HCT116 (cell line): ENCODE data around the gene CUL5. TPM values are rescaled to one million over a fixed set of nuclear protein-coding genes. Genes with fewer than 3 reads are reported as not detected.

Source experiments
- ATAC-seq: fragments of 200-7000 bp; cut with Tn5 transposase; 2 replicates; pipeline ENCODE4 v1.9.1; 2020; ENCODE audit warnings: mild to moderate bottlenecking, moderate library complexity
- BruUV-seq: library from RNA; stranded (reverse); fragments of 400-500 nt; replicated peaks from 2 replicates; lab custom pipeline; 2021; lab: Mats Ljungman, UMichigan
- CTCF ChIA-PET: fragments of 300-600 bp; sonication (Branson Sonifier 250); formaldehyde crosslinking; loops from one replicate; lab custom pipeline; 2021; ENCODE audit warnings: antibody characterized with exemption; lab: Charles Lee
- POLR2A ChIA-PET: fragments of 300-600, 350-600 bp; sonication (Branson Sonifier 250); formaldehyde crosslinking; loops from one replicate; lab custom pipeline; 2021; ENCODE audit warnings: antibody characterized with exemption; lab: Charles Lee
- RAD21 ChIA-PET, 2 experiments: fragments of 300-600 bp; sonication (Branson Sonifier 250); formaldehyde crosslinking; loops; one replicate each; lab custom pipeline; 2023; ENCODE audit warnings: low total read pairs in 2 of 2; ENCODE audit not compliant: uncharacterized antibody in 2 of 2, unreplicated experiment in 2 of 2, low non-redundant PET in 1 of 2; lab: Charles Lee
- DNase-seq: peaks from one replicate; pipeline ENCODE4 v3.0.0-alpha.2; 2010; ENCODE audit warnings: low read depth, low spot score
- H2AFZ ChIP-seq: fragments of 200-600 bp; shearing (Covaris generic), sonication (generic); 2 replicates; pipeline ENCODE4 v1.6.1; 2017; ENCODE audit warnings: low read depth, mixed run types, mixed read lengths, antibody characterized with exemption, low read length; ENCODE audit not compliant: poor library complexity, severe bottlenecking
- H3K27ac ChIP-seq: 2 replicates; pipeline ENCODE4 v1.5.1; 2012; ENCODE audit warnings: low read depth, low read length
- H3K27me3 ChIP-seq: fragments of 200-600 bp; sonication (generic); 2 replicates; pipeline ENCODE4 v1.6.1; 2016; ENCODE audit warnings: mixed run types, low read length, mixed read lengths; ENCODE audit not compliant: insufficient read depth
- H3K36me3 ChIP-seq, 2 experiments: fragments of 200-500 bp in 1 of 2; fragments of 200-600 bp in 1 of 2; sonication (Bioruptor generic) in 1 of 2; sonication (generic) in 1 of 2; 2 replicates each; pipeline versions ENCODE4 v1.5.1 to v1.6.1; 2014 to 2016; ENCODE audit warnings: low read length in 2 of 2, inconsistent platforms in 1 of 2, mixed read lengths in 1 of 2, mixed run types in 1 of 2; ENCODE audit not compliant: insufficient read depth in 2 of 2, control insufficient read depth in 1 of 2
- H3K4me1 ChIP-seq, 2 experiments: fragments of 200-600 bp in 1 of 2; sonication (generic) in 1 of 2; 2 replicates each; pipeline versions ENCODE4 v1.5.1 to v1.6.1; 2012 to 2017; ENCODE audit warnings: low read length in 2 of 2, inconsistent platforms in 1 of 2, mild to moderate bottlenecking in 1 of 2, mixed read lengths in 1 of 2, mixed run types in 1 of 2, moderate library complexity in 1 of 2; ENCODE audit not compliant: insufficient read depth in 2 of 2, control insufficient read depth in 1 of 2
- H3K4me2 ChIP-seq: fragments of 200-600 bp; sonication (generic); 2 replicates; pipeline ENCODE4 v1.6.1; 2017; ENCODE audit warnings: mixed run types, low read length, mixed read lengths
- H3K4me3 ChIP-seq, 2 experiments: fragments of 200-600 bp in 1 of 2; sonication (generic) in 1 of 2; replicated peaks in 1 of 2; 2 replicates each; pipeline ENCODE4 v1.5.1; 2011 to 2016; ENCODE audit warnings: low read length in 2 of 2, control low read depth in 1 of 2, low read depth in 1 of 2, mild to moderate bottlenecking in 1 of 2, mixed read lengths in 1 of 2, mixed run types in 1 of 2
- H3K79me2 ChIP-seq: fragments of 200-600 bp; sonication (generic); 2 replicates; pipeline ENCODE4 v1.6.1; 2017; ENCODE audit warnings: mild to moderate bottlenecking, mixed run types, low read length, moderate library complexity, mixed read lengths; ENCODE audit not compliant: insufficient read depth
- H3K9ac ChIP-seq: fragments of 200-600 bp; sonication (generic); 2 replicates; pipeline ENCODE4 v1.6.1; 2016; ENCODE audit warnings: low read length, mixed read lengths
- H3K9me2 ChIP-seq: fragments of 200-600 bp; sonication (generic), shearing (Covaris generic); 2 replicates; pipeline ENCODE4 v1.6.1; 2017; ENCODE audit warnings: mixed run types, mild to moderate bottlenecking, moderate library complexity; ENCODE audit not compliant: insufficient read depth
- H3K9me3 ChIP-seq, 2 experiments: fragments of 200-500 bp in 1 of 2; fragments of 200-600 bp in 1 of 2; sonication (Bioruptor generic) in 1 of 2; sonication (generic) in 1 of 2; 2 replicates each; pipeline ENCODE4 v1.6.1; 2014 to 2017; ENCODE audit warnings: low read length in 2 of 2, mixed read lengths in 2 of 2, inconsistent platforms in 1 of 2, low read depth in 1 of 2, mild to moderate bottlenecking in 1 of 2, mixed run types in 1 of 2, moderate library complexity in 1 of 2; ENCODE audit not compliant: control insufficient read depth in 1 of 2, insufficient read depth in 1 of 2
- H4K20me1 ChIP-seq: fragments of 200-600 bp; sonication (generic), shearing (Covaris generic); 2 replicates; pipeline ENCODE4 v1.6.1; 2017; ENCODE audit warnings: mixed run types, mild to moderate bottlenecking, moderate library complexity; ENCODE audit not compliant: insufficient read depth
- EGR1 ChIP-seq: IDR thresholded peaks from 2 replicates; pipeline ENCODE4 v1.6.1; 2012; ENCODE audit warnings: low read depth
- EZH2 ChIP-seq: fragments of 200-600 bp; sonication (generic); IDR thresholded peaks from 2 replicates; pipeline ENCODE4 v1.6.1; 2017; ENCODE audit warnings: antibody characterized with exemption, mixed run types
- JUND ChIP-seq: IDR thresholded peaks from 2 replicates; pipeline ENCODE4 v1.6.1; 2012
- MAX ChIP-seq: IDR thresholded peaks from 2 replicates; pipeline ENCODE4 v1.6.1; 2012
- SIN3A ChIP-seq: IDR thresholded peaks from 2 replicates; pipeline ENCODE4 v1.6.1; 2012; ENCODE audit warnings: low read depth
- SRF ChIP-seq: IDR thresholded peaks from 2 replicates; pipeline ENCODE4 v1.6.1; 2012; ENCODE audit warnings: low read depth
- TCF7L2 ChIP-seq: IDR thresholded peaks from 2 replicates; pipeline ENCODE4 v1.7.0; 2011; ENCODE audit warnings: borderline replicate concordance, inconsistent platforms; ENCODE audit not compliant: insufficient read depth, insufficient read length; ENCODE audit errors: extremely low read depth
- ZFX ChIP-seq: fragments of 450-650 bp; IDR thresholded peaks from 2 replicates; pipeline ENCODE4 v1.6.1; 2017
- ZNF274 ChIP-seq: fragments of 200-500 bp; sonication (Bioruptor generic); IDR thresholded peaks from 2 replicates; pipeline ENCODE4 v1.6.1; 2014; ENCODE audit warnings: mild to moderate bottlenecking, low read depth, low read length, inconsistent platforms
- intact Hi-C: fragments of 100-400 bp; cut with micrococcal nuclease; formaldehyde crosslinking; loops from 2 replicates; pipeline ENCODE4 v1.10.0; 2022
- total RNA-seq: library from RNA; stranded (reverse); gene quantifications from one replicate; pipeline ENCODE4 v1.2.1, GENCODE V29; 2021; ENCODE audit not compliant: unreplicated experiment

CUL5 gene
- total RNA-seq, 1 experiment from 2014 or later, result 41.9 TPM

- TF ChIP-seq ZNF274 (no peak), EGR1 (no peak), ZFX (peak; percentile 97), MAX (peak; percentile 87)
Measured at GRCh38 chr11:108121274-108122155, 112.8 kb downstream of the CUL5 start, which contains the start of gene ACAT1 (continued).

DNA sequence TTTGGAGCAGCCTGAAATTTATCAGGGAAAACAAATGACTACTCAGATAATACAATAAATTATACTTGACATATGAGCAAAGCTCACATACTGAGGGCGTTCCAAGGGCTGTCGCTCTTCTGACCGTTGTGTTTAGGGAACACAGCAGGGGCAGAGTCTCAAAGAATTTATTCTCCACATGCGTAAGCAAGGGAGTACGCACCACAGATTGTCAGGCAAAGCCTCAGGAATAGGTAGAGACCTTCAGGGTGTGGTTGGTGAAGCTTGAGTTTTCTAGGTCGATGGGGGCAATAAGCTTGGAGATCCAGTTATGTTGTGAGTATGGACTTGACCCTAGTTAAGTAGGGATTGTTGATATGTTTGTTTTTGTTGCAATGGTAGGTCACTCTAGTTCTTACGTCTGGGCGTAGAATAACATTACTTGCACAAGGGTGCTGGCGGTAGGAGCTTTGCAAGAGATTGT lies 113.5 kb downstream of the CUL5 start:
- POLR2A ChIA-PET, result interaction anchor here (0.5 kb wide), 1 partner anchor 22 kb away, joined by 7 read pairs; no protein-coding TSS in a partner anchor
- H3K27ac ChIP-seq, result no peak overlapping the region
- H3K4me2 ChIP-seq, result peak overlapping the region; percentile 87
- no peak for ATAC-seq
- H3K36me3 ChIP-seq, result no peaks in the 10 kb centered on the region
- peak overlapping the region; percentile 85 for H3K9ac ChIP-seq
- H3K4me3 ChIP-seq, result peak overlapping the region; percentile 77 to 80
- no peaks in the 10 kb centered on the region for H3K27me3 ChIP-seq
- TF ChIP-seq SRF (no peak), JUND (no peak), MAX (no peak), ZNF274 (no peak), EZH2 (no peak), EGR1 (no peak), SIN3A (no peak), TCF7L2 (no peak)
- TF ChIP-seq, all 23 proteins: peak for 0
- TSS peak; percentile 53 for BruUV-seq
- H3K9me2 ChIP-seq, result no peaks in the 10 kb centered on the region
- intact Hi-C loops, result no loop called here
- no peaks in the 10 kb centered on the region for H3K9me3 ChIP-seq
- DNase-seq, result no peak
- ChIA-PET CTCF (no interaction called here), RAD21 (no interaction called here)
- H3K4me1 ChIP-seq, result peaks cover 11 to 38% of the 10 kb centered on the region in 2 experiments
- H4K20me1 ChIP-seq, result no peaks in the 10 kb centered on the region
- H2AFZ ChIP-seq, result peak overlapping the region; percentile 4
- H3K79me2 ChIP-seq, result peaks cover 50% of the 10 kb centered on the region
